SKM-1 treated with dmso at 0.1 percent for 144 hours (cell line): ENCODE measurements around the gene NEURL2.

Experiments used
- DNase-seq: peaks from one replicate; lab custom pipeline; 2025; ENCODE audit not compliant: unreplicated experiment; lab: John Stamatoyannopoulos, UW

NEURL2 gene

GRCh38 chr20:45848421-45848820, 42.6 kb downstream of the NEURL2 start:
- no peak for DNase-seq

GRCh38 chr20:45845452-45845851, 45.6 kb downstream of the NEURL2 start:
- no peak for DNase-seq

- no peak for DNase-seq
These were observed 47.5 kb downstream of the NEURL2 start for GRCh38 chr20:45843506-45843905.

- DNase-seq = peak; percentile 7
These were observed 48.7 kb downstream of the NEURL2 start for GRCh38 chr20:45842169-45842812.

- no peak for DNase-seq
These were observed 49.4 kb downstream of the NEURL2 start for GRCh38 chr20:45841407-45842129.

DNA sequence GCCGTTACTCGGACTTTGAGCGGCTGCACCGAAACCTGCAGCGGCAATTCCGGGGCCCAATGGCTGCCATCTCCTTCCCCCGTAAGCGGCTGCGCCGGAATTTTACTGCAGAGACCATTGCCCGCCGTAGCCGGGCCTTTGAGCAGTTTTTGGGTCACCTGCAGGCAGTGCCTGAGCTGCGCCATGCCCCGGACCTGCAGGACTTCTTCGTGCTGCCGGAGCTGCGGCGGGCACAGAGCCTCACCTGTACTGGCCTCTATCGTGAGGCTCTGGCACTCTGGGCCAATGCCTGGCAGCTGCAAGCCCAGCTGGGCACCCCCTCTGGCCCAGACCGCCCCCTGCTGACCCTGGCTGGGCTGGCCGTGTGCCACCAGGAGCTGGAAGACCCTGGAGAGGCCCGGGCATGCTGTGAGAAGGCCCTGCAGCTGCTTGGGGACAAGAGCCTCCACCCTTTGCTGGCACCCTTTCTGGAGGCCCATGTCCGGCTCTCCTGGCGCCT, 50.3 kb downstream of the NEURL2 start:
- no peak for DNase-seq
